Neural cell (in vitro differentiated cells): ENCODE results near the gene HCFC1. TPM values are rescaled to one million over a fixed set of nuclear protein-coding genes. Genes with fewer than 3 reads are reported as not detected.

Source experiments
- H2AFZ ChIP-seq: fragments of 200-600, 300-800 bp; sonication (generic), shearing (Covaris generic); 2 replicates; pipeline ENCODE4 v1.6.0; 2014; ENCODE audit warnings: low read depth, mild to moderate bottlenecking, antibody characterized with exemption, low read length, moderate library complexity
- H3F3A ChIP-seq: fragments of 200-600 bp; shearing (Covaris generic); 2 replicates; pipeline ENCODE4 v1.6.1; 2016; ENCODE audit warnings: mild to moderate bottlenecking, moderate library complexity, mixed read lengths, antibody characterized with exemption, low read length; ENCODE audit not compliant: insufficient read depth, poor library complexity, severe bottlenecking
- H3K27ac ChIP-seq: fragments of 200-600, 300-800 bp; sonication (generic), shearing (Covaris generic); 2 replicates; pipeline ENCODE4 v1.5.1; 2014; ENCODE audit warnings: mild to moderate bottlenecking, low read length, moderate library complexity
- H3K27me3 ChIP-seq: fragments of 300-800, 200-600 bp; sonication (generic), shearing (Covaris generic); 2 replicates; pipeline ENCODE4 v1.6.0; 2014; ENCODE audit warnings: mild to moderate bottlenecking, low read depth, low read length, moderate library complexity; ENCODE audit not compliant: insufficient read depth
- H3K36me3 ChIP-seq: fragments of 300-800, 200-600 bp; sonication (generic), shearing (Covaris generic); 2 replicates; pipeline ENCODE4 v1.5.1; 2014; ENCODE audit warnings: mild to moderate bottlenecking, antibody characterized with exemption, low read length, moderate library complexity; ENCODE audit not compliant: insufficient read depth
- H3K4me2 ChIP-seq: fragments of 300-800, 200-600 bp; sonication (generic), shearing (Covaris generic); 2 replicates; pipeline ENCODE4 v1.6.0; 2014; ENCODE audit warnings: mild to moderate bottlenecking, low read length
- H3K4me3 ChIP-seq: fragments of 300-800, 200-600 bp; sonication (generic), shearing (Covaris generic); 2 replicates; pipeline ENCODE4 v1.5.1; 2014; ENCODE audit warnings: mild to moderate bottlenecking, low read length, moderate library complexity
- H3K79me2 ChIP-seq: fragments of 200-600 bp; shearing (Covaris generic); replicated peaks from 2 replicates; pipeline ENCODE4 v1.6.0; 2014; ENCODE audit warnings: mild to moderate bottlenecking, low read length, moderate library complexity; ENCODE audit not compliant: insufficient read depth
- H3K9ac ChIP-seq: fragments of 300-800, 200-600 bp; sonication (generic), shearing (Covaris generic); 2 replicates; pipeline ENCODE4 v1.6.1; 2016; ENCODE audit warnings: mild to moderate bottlenecking, low read length, mixed read lengths
- H3K9me2 ChIP-seq: fragments of 200-600 bp; shearing (Covaris generic); 2 replicates; pipeline ENCODE4 v1.6.1; 2016; ENCODE audit warnings: mild to moderate bottlenecking, low read length, mixed read lengths; ENCODE audit not compliant: insufficient read depth
- H3K9me3 ChIP-seq: fragments of 200-600, 300-800 bp; sonication (generic), shearing (Covaris generic); 2 replicates; pipeline ENCODE4 v1.6.1; 2016; ENCODE audit warnings: mild to moderate bottlenecking, mixed run types, low read length, moderate library complexity, mixed read lengths
- H4K20me1 ChIP-seq: fragments of 200-600 bp; shearing (Covaris generic); 2 replicates; pipeline ENCODE4 v1.6.1; 2016; ENCODE audit warnings: mild to moderate bottlenecking, mixed run types; ENCODE audit not compliant: insufficient read depth
- EP300 ChIP-seq: fragments of 450-650 bp; conservative IDR thresholded peaks from 2 replicates; pipeline ENCODE4 v1.6.1; 2014; ENCODE audit warnings: antibody characterized with exemption, mild to moderate bottlenecking, moderate library complexity; ENCODE audit not compliant: poor library complexity, severe bottlenecking
- EZH2 ChIP-seq: fragments of 200-600, 300-800 bp; shearing (Covaris generic), sonication (generic); IDR thresholded peaks from 2 replicates; pipeline ENCODE4 v1.6.1; 2014; ENCODE audit warnings: antibody characterized with exemption, low read length, borderline replicate concordance, mild to moderate bottlenecking; ENCODE audit not compliant: insufficient read depth, poor library complexity, severe bottlenecking
- MXI1 ChIP-seq: fragments of 450-650 bp; conservative IDR thresholded peaks from 2 replicates; pipeline ENCODE4 v1.6.1; 2014; ENCODE audit warnings: antibody characterized with exemption, mild to moderate bottlenecking; ENCODE audit not compliant: poor library complexity, severe bottlenecking
- POLR2AphosphoS5 ChIP-seq: IDR thresholded peaks from 2 replicates; pipeline ENCODE4 v1.6.1; 2012
- RAD21 ChIP-seq: fragments of 450-650 bp; conservative IDR thresholded peaks from 2 replicates; pipeline ENCODE4 v1.6.1; 2014; ENCODE audit warnings: antibody characterized with exemption, mild to moderate bottlenecking, moderate library complexity
- SMC3 ChIP-seq: fragments of 450-650 bp; conservative IDR thresholded peaks from 2 replicates; pipeline ENCODE4 v1.6.1; 2014; ENCODE audit warnings: antibody characterized with exemption, mild to moderate bottlenecking, moderate library complexity; ENCODE audit not compliant: poor library complexity
- TAF1 ChIP-seq: IDR thresholded peaks from 2 replicates; pipeline ENCODE4 v1.6.1; 2012; ENCODE audit warnings: low read depth
- polyA plus RNA-seq: library from polyadenylated mRNA; depleted of rRNA; stranded (reverse); fragments of >200 nt; gene quantifications from 2 replicates; pipeline ENCODE4 v1.2.3, GENCODE V29; 2014
- TF ChIP-seq, protein P1 (sequence below): IDR thresholded peaks from 2 replicates; pipeline ENCODE4 v1.6.1; 2012; ENCODE audit warnings: borderline replicate concordance
- TF ChIP-seq, protein P2 (sequence below): fragments of 450-650 bp; IDR thresholded peaks from 2 replicates; pipeline ENCODE4 v1.5.1; 2014; ENCODE audit warnings: antibody characterized with exemption, mild to moderate bottlenecking, moderate library complexity; ENCODE audit not compliant: poor library complexity, severe bottlenecking

The HCFC1 gene
- polyA plus RNA-seq, 1 donor from 2014 or later, result 7.3 TPM

DNA sequence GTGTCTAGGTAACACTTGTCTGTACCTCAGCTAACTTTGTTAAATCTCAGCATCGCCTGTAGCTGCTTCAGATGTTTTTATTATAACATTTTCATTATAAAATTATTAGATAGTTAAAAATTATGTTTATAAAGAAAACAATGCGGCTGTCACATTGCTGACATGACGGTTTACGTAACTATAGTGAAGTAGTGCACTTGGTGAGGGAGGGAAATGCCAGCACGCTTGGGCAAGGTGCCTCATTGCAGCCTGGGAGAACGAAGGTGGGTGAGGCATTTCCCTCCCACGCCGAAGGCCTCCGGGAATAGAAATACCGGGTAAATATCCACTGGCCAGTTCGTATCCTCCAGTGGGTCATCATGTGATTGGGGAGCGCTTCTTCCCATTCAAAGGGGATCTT is 16.9 kb upstream of the HCFC1 start:
- Histone ChIP-seq H3K4me3 (no peak overlapping the region), H3K9me3 (no peaks in the 10 kb centered on the region), H4K20me1 (no peaks in the 10 kb centered on the region), H3K36me3 (no peaks in the 10 kb centered on the region), H3K4me2 (no peak overlapping the region), H3K9ac (no peak overlapping the region), H3F3A (no peaks in the 10 kb centered on the region), H3K79me2 (no peaks in the 10 kb centered on the region), H3K9me2 (no peaks in the 10 kb centered on the region), H3K27me3 (no peaks in the 10 kb centered on the region), H2AFZ (no peak overlapping the region), H3K27ac (no peak overlapping the region)
- TF ChIP-seq RAD21 (no peak), SMC3 (no peak), EP300 (no peak), MXI1 (no peak), TAF1 (no peak), POLR2AphosphoS5 (no peak), EZH2 (no peak)
- TF ChIP-seq, protein P1, sequence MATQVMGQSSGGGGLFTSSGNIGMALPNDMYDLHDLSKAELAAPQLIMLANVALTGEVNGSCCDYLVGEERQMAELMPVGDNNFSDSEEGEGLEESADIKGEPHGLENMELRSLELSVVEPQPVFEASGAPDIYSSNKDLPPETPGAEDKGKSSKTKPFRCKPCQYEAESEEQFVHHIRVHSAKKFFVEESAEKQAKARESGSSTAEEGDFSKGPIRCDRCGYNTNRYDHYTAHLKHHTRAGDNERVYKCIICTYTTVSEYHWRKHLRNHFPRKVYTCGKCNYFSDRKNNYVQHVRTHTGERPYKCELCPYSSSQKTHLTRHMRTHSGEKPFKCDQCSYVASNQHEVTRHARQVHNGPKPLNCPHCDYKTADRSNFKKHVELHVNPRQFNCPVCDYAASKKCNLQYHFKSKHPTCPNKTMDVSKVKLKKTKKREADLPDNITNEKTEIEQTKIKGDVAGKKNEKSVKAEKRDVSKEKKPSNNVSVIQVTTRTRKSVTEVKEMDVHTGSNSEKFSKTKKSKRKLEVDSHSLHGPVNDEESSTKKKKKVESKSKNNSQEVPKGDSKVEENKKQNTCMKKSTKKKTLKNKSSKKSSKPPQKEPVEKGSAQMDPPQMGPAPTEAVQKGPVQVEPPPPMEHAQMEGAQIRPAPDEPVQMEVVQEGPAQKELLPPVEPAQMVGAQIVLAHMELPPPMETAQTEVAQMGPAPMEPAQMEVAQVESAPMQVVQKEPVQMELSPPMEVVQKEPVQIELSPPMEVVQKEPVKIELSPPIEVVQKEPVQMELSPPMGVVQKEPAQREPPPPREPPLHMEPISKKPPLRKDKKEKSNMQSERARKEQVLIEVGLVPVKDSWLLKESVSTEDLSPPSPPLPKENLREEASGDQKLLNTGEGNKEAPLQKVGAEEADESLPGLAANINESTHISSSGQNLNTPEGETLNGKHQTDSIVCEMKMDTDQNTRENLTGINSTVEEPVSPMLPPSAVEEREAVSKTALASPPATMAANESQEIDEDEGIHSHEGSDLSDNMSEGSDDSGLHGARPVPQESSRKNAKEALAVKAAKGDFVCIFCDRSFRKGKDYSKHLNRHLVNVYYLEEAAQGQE, result no peak
- TF ChIP-seq, protein P2, sequence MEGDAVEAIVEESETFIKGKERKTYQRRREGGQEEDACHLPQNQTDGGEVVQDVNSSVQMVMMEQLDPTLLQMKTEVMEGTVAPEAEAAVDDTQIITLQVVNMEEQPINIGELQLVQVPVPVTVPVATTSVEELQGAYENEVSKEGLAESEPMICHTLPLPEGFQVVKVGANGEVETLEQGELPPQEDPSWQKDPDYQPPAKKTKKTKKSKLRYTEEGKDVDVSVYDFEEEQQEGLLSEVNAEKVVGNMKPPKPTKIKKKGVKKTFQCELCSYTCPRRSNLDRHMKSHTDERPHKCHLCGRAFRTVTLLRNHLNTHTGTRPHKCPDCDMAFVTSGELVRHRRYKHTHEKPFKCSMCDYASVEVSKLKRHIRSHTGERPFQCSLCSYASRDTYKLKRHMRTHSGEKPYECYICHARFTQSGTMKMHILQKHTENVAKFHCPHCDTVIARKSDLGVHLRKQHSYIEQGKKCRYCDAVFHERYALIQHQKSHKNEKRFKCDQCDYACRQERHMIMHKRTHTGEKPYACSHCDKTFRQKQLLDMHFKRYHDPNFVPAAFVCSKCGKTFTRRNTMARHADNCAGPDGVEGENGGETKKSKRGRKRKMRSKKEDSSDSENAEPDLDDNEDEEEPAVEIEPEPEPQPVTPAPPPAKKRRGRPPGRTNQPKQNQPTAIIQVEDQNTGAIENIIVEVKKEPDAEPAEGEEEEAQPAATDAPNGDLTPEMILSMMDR, result no peak

DNA sequence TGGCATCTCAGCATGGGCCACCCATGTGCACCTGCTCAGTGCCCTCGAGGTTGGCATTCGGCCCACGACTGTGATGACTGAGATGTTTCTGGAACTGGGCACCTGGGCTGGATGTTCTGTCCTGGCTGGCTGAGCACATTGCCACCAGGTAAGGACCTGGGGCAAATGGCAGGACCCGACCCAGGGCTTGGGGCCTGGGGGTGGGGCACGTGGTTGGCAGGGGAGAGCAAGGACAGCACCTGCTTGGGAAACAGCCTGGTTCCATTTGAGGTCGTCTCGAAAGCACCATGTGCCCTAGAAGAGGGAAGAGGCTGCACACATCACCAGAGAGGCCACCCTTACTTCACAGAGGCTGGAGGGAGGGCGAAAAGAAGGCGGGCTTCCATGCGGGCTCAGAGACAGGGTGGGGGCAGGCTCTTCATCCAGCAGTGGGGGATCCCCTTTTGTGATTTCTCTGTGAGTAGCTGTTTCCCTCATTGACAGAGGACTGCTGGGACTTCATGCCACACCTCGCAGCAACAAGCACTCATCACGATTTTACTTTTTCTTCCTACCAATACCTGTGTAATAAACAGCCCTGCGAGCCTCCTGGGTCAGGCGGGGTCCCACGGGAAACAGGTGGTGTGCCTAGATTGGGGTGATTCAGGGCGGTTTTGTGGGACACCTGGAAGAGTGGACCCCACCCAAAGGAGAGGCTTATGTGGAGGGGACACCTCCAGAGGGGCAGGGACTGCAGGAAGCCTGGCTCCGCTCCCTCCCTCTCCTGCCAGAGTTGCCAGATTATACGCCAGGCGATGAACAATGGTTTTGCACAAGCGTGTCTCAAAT is 12.9 kb upstream of the HCFC1 start:
- Histone ChIP-seq H3K9ac (no peak overlapping the region), H3K27me3 (no peaks in the 10 kb centered on the region), H3F3A (no peaks in the 10 kb centered on the region), H3K36me3 (no peaks in the 10 kb centered on the region), H3K4me3 (no peak overlapping the region), H3K79me2 (no peaks in the 10 kb centered on the region), H3K4me2 (no peak overlapping the region), H3K27ac (no peak overlapping the region), H3K9me2 (no peaks in the 10 kb centered on the region), H3K9me3 (no peaks in the 10 kb centered on the region), H2AFZ (no peak overlapping the region), H4K20me1 (no peaks in the 10 kb centered on the region)
- TF ChIP-seq TAF1 (no peak), POLR2AphosphoS5 (no peak), EP300 (no peak), SMC3 (no peak)
- TF ChIP-seq, protein P2, result no peak
